ENCODE measurements around the gene KIN. TPM values are rescaled to one million over a fixed set of nuclear protein-coding genes. Genes with fewer than 3 reads are reported as not detected.

The KIN gene
- polyA plus RNA-seq, 2 of the 4 experiments (the other 2 are of a cell fraction): 8.3 to 19.0 TPM

- TF ChIP-seq BCL3 (IDR thresholded peaks at IDR 0.05): no peak
- TF ChIP-seq CBX2 (IDR thresholded peaks at IDR 0.05; ENCODE audit: borderline replicate concordance, low read depth): no peak
These were observed 64.8 kb downstream of the KIN start (continued) for GRCh38 chr10:7722927-7723529.

- DNase-seq (ENCODE audit: low read depth in 1 of 2, low spot score in 1 of 2): no peak
- TF ChIP-seq TFCP2L1 (CRISPR knock-in tag; IDR thresholded peaks at IDR 0.05): no peak
- TF ChIP-seq ESRRA (IDR thresholded peaks at IDR 0.05; ENCODE audit: borderline replicate concordance, low read length): no peak
- no peak for TF ChIP-seq ZFP36 (IDR thresholded peaks at IDR 0.05; ENCODE audit: borderline replicate concordance, partially characterized antibody)
- TF ChIP-seq ZC3H11A (IDR thresholded peaks at IDR 0.05): no peak
- no peak for TF ChIP-seq HMGXB4 (CRISPR knock-in tag; IDR thresholded peaks at IDR 0.05; ENCODE audit: borderline replicate concordance)
- no peak for TF ChIP-seq EHMT2 (IDR thresholded peaks at IDR 0.05; ENCODE audit: low read depth)
- no peak overlapping the region for H3K4me3 ChIP-seq
- no peak overlapping the region for H3K4me2 ChIP-seq
- H3K27ac ChIP-seq: no peak overlapping the region
- FAIRE-seq: no peak
- no peak for ATAC-seq
- no peaks in the 10 kb centered on the region for H3K4me1 ChIP-seq
- no peaks in the 10 kb centered on the region for H3K9me3 ChIP-seq
- CTCF ChIA-PET: interaction anchor here (1.3 kb wide), 1 partner anchor 9 kb away, joined by 3 read pairs; no protein-coding TSS in a partner anchor
- POLR2A ChIA-PET: no interaction called here
- WGBS (ENCODE audit: missing lambda C conversion rate): 39% methylated on average over 10 of the region's 10 CpGs
These were observed 67.3 kb downstream of the KIN start for GRCh38 chr10:7720478-7720877.

GRCh38 chr10:7718685-7719084 lies 69.1 kb downstream of the KIN start:
- CTCF ChIA-PET: interaction anchor here (0.6 to 2.3 kb wide), 3 partner anchors 10 to 1052 kb away, joined by 3 to 7 read pairs (median 5); no protein-coding TSS in a partner anchor
- FAIRE-seq (no peak), DNase-seq (ENCODE audit: low read depth in 1 of 2, low spot score in 1 of 2) (no peak), ATAC-seq (no peak)
- 67% methylated on average over 4 of the region's 4 CpGs for WGBS (ENCODE audit: missing lambda C conversion rate)
- no peak overlapping the region for H3K4me3 ChIP-seq
- no peaks in the 10 kb centered on the region for H3K9me3 ChIP-seq
- no peak overlapping the region for H3K4me2 ChIP-seq
- no peaks in the 10 kb centered on the region for H3K4me1 ChIP-seq
- TF ChIP-seq RFX5 (IDR thresholded peaks at IDR 0.05) (no peak), HOXB13 (CRISPR knock-in tag; IDR thresholded peaks at IDR 0.05; ENCODE audit: low read depth) (no peak), USF2 (IDR thresholded peaks at IDR 0.05) (no peak), PHF8 (IDR thresholded peaks at IDR 0.05; ENCODE audit: borderline replicate concordance, low read depth) (no peak), JUN (IDR thresholded peaks at IDR 0.05) (no peak), EHMT2 (IDR thresholded peaks at IDR 0.05; ENCODE audit: low read depth) (no peak)
- POLR2A ChIA-PET: no interaction called here
- H3K27ac ChIP-seq: no peak overlapping the region

- TF ChIP-seq POLR2AphosphoS2 (conservative IDR thresholded peaks at IDR 0.05; ENCODE audit: low read length) (no peak), FOXS1 (CRISPR knock-in tag; IDR thresholded peaks at IDR 0.05) (no peak), MAX (IDR thresholded peaks at IDR 0.05) (no peak), HOXB5 (CRISPR knock-in tag; IDR thresholded peaks at IDR 0.05) (no peak), HEYL (CRISPR knock-in tag; IDR thresholded peaks at IDR 0.05) (no peak), CBX8 (IDR thresholded peaks at IDR 0.05) (no peak), PBX3 (IDR thresholded peaks at IDR 0.05) (no peak), HDAC2 (IDR thresholded peaks at IDR 0.05) (no peak), FOSL2 (IDR thresholded peaks at IDR 0.05) (no peak), FOSL2 (CRISPR knock-in tag; IDR thresholded peaks at IDR 0.05) (no peak), MYC (IDR thresholded peaks at IDR 0.05; ENCODE audit: borderline replicate concordance, low read length) (no peak), JUN (IDR thresholded peaks at IDR 0.05) (no peak)
- POLR2A ChIA-PET: no interaction called here
- FAIRE-seq: no peak
- no peak for ATAC-seq
- WGBS (ENCODE audit: missing lambda C conversion rate): 77% methylated on average over 5 of the region's 5 CpGs
- Histone ChIP-seq H3K4me2 (no peak overlapping the region), H3K4me1 (no peaks in the 10 kb centered on the region), H3K4me3 (no peak overlapping the region), H3K27ac (no peak overlapping the region), H3K9me3 (no peaks in the 10 kb centered on the region)
- DNase-seq (ENCODE audit: low read depth in 1 of 2, low spot score in 1 of 2): no peak
- CTCF ChIA-PET: interaction anchor here (0.6 to 2.3 kb wide), 2 partner anchors 9 to 41 kb away, joined by 5 to 7 read pairs; no protein-coding TSS in a partner anchor
These were observed 70.0 kb downstream of the KIN start for GRCh38 chr10:7717767-7718166.
